ENCODE measurements around the gene MINDY2. TPM values are rescaled to one million over a fixed set of nuclear protein-coding genes. Genes with fewer than 3 reads are reported as not detected.

The MINDY2 gene
- polyA plus RNA-seq, 1 experiment, result 17.5 TPM

DNA sequence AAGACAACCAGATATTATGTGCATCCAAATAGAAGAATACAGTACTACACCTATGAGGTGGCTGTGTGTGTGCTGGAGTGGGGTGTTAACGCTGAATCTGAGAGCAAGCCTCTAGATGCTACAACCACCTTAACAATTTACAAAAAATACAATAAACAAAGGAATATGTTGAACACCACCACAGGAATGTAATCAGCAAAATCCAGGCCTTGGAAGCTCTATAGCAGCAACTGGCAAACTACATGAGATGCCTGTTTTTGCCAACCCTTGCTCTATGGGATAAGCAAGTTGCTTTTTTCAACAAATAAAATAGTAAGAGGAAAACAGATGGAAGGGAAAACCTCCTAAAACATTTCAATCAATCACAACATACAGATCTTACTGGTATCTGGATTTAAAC lies 138.5 kb downstream of the MINDY2 start:
- TF ChIP-seq, protein P1, sequence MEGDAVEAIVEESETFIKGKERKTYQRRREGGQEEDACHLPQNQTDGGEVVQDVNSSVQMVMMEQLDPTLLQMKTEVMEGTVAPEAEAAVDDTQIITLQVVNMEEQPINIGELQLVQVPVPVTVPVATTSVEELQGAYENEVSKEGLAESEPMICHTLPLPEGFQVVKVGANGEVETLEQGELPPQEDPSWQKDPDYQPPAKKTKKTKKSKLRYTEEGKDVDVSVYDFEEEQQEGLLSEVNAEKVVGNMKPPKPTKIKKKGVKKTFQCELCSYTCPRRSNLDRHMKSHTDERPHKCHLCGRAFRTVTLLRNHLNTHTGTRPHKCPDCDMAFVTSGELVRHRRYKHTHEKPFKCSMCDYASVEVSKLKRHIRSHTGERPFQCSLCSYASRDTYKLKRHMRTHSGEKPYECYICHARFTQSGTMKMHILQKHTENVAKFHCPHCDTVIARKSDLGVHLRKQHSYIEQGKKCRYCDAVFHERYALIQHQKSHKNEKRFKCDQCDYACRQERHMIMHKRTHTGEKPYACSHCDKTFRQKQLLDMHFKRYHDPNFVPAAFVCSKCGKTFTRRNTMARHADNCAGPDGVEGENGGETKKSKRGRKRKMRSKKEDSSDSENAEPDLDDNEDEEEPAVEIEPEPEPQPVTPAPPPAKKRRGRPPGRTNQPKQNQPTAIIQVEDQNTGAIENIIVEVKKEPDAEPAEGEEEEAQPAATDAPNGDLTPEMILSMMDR (IDR thresholded peaks at IDR 0.05; ENCODE audit: low read depth, low read length), result no peak
- POLR2A ChIA-PET, result interaction anchor here (0.5 kb wide), 1 partner anchor 22 kb away, joined by 3 read pairs; no protein-coding TSS in a partner anchor
- CTCF ChIA-PET, result no interaction called here
- no peaks in the 10 kb centered on the region for H3K27me3 ChIP-seq (ENCODE audit: control insufficient read depth, insufficient read depth, low read length)
- no peaks in the 10 kb centered on the region for H3K9me3 ChIP-seq (ENCODE audit: control insufficient read depth, insufficient read depth, low read length)
- DNase-seq (ENCODE audit: low read depth, low spot score), result no peak
- H3K4me3 ChIP-seq (ENCODE audit: low read depth, low read length), result no peak overlapping the region
- H3K27ac ChIP-seq (ENCODE audit: low read depth, low read length), result no peak overlapping the region

DNA sequence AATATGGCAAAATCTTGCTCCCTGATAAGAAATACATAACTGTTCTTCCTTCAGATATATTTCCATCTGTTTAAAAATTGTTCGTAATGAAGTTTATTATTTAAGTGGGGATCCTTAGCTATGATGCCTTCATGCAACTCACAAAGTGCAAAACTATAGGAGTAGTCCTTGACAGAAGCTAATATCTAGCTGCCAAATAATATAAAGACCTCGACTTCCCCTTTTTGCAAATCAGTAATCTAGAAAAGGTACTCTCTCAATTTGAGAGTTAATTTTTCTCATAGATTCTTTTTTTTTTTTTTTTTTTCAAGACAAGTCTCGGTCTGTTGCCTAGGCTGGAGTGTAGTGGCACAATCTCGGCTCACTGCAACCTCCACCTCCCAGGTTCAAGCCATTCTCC lies 139.4 kb downstream of the MINDY2 start:
- CTCF ChIA-PET, result interaction anchor here (0.7 kb wide), 2 partner anchors 108 to 618 kb away, joined by 3 to 4 read pairs; no protein-coding TSS in a partner anchor
- Histone ChIP-seq H3K27ac (ENCODE audit: low read depth, low read length) (no peak overlapping the region), H3K4me3 (ENCODE audit: low read depth, low read length) (no peak overlapping the region), H3K27me3 (ENCODE audit: control insufficient read depth, insufficient read depth, low read length) (no peaks in the 10 kb centered on the region), H3K9me3 (ENCODE audit: control insufficient read depth, insufficient read depth, low read length) (no peaks in the 10 kb centered on the region)
- DNase-seq (ENCODE audit: low read depth, low spot score), result no peak
- POLR2A ChIA-PET, result interaction anchor here (0.6 kb wide), 1 partner anchor 19 kb away, joined by 5 read pairs; no protein-coding TSS in a partner anchor
- TF ChIP-seq, protein P1 (IDR thresholded peaks at IDR 0.05; ENCODE audit: low read depth, low read length), result no peak

Small RNA genes within 50 kb of the gene (small RNA-seq; reads per million reads assigned to genes)
- gene RF00012 (ENCODE audit: insufficient read length, low read depth) (not detected), gene ZNF444P1 (ENCODE audit: insufficient read length, low read depth) (not detected)

Other genes starting within 250 kb of the MINDY2 start
- gene ADAM10, start 21.6 kb upstream of the MINDY2 start, polyA plus RNA-seq (2011; rRNA removed), result 198 and 220 TPM in 2 replicates
- 36.2 and 38.3 TPM in 2 replicates for gene SLTM, start 162.4 kb downstream of the MINDY2 start, polyA plus RNA-seq (2011; rRNA removed)
- 23.7 and 24.4 TPM in 2 replicates for gene RNF111, start 216.4 kb downstream of the MINDY2 start, polyA plus RNA-seq (2011; rRNA removed)